NK-92 (cell line): ENCODE results near the gene NBAS.

Source experiments
- DNase-seq: peaks from one replicate; lab custom pipeline; 2025; ENCODE audit not compliant: unreplicated experiment; lab: John Stamatoyannopoulos, UW

The NBAS gene

DNA sequence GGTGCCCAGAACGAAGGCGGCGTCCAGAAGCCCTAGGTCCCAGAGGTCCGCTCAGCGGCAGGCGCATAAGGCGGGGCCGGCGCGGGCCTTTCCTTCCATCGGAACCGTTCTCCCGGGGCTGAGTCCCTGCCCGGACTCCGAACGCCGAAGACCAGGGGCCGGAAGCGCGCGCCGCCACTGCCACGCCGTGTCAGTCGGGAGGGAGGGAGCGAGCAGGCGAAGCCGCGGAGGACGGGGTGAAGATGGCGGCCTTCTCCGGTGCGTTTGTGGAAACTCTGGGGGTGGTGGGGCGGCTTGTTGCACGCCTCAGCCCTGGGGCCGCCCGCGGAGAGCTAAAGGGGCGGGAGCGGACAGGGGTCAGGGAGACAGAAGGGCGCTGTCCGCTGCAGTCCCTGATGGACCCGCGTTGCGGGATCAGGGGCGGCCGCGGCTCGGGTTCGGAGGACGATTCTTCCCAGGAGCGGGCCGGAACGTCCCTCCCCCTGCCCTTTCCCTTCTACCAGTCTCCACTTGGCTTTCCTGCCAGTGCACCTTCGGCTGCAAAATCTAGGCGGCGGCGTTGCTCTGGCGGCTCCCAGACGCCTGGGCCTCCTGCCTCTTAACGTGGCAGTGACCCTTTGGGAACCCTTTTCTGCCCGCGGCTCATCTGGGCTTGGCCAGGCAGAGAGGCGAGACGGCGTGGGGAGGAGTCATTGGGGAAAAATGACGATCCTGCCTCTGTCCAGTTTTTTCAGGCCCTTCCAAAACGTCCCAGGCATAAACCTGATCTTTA is 30.7 kb upstream of the NBAS start, which contains the start of gene DDX1:
DDX1 (plus strand) TSS at position 177 of the 772 bp plus-strand sequence; CDS start at position 243, 66 bp downstream.
- DNase-seq = no peak

GRCh38 chr2:15591373-15591691 is 30.2 kb upstream of the NBAS start:
- no peak for DNase-seq

DNA sequence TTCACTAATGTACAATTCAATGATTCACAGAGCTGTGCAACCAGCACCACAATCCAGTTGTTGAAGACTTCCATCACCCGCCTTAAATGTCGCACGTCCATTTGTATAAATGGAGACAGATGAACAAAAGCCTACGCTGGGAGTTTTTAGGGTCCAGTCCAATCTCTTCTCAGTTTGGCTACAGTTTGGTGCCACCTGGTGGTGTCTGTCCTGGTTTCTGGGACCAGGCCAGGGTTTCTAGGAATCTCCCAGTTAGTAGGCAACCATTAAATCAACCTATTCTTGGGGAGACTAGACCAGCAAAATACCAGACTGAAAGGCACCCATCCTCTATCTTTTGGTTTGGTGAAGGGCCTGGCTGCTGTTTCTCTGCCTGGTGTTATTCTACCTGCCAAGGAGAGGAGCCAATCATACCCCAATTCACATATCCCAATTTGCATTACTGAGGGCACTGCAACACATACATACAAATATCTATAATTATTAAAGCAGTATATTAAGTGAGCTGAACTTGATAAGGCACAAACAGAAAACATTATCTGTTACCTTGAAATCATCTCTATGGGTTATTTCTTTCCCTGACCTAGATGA is 27.3 kb upstream of the NBAS start:
- no peak for DNase-seq

- no peak for DNase-seq
Measured at GRCh38 chr2:15584767-15585469, 23.8 kb upstream of the NBAS start.

DNA sequence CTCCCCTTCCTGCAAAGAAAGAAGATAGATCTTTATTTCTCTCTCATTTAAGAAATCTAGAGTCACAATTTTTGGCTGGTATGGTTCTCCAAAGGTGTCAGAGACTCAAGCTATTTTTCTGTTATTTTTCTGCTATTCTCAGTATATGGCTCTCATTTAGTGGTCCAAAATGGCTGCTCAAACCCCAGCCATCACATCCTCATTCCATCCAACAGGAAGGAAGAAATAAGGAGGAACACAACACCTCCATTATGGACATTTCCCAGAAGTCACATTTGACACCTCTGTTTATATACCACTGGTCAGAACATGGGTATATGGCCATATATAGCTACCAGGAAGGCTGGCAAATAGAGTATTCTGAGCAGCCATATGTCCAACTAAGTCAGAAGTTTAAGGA is 23.2 kb upstream of the NBAS start:
- DNase-seq = no peak

- no peak for DNase-seq
Measured at GRCh38 chr2:15583826-15584225, 22.7 kb upstream of the NBAS start.

DNA sequence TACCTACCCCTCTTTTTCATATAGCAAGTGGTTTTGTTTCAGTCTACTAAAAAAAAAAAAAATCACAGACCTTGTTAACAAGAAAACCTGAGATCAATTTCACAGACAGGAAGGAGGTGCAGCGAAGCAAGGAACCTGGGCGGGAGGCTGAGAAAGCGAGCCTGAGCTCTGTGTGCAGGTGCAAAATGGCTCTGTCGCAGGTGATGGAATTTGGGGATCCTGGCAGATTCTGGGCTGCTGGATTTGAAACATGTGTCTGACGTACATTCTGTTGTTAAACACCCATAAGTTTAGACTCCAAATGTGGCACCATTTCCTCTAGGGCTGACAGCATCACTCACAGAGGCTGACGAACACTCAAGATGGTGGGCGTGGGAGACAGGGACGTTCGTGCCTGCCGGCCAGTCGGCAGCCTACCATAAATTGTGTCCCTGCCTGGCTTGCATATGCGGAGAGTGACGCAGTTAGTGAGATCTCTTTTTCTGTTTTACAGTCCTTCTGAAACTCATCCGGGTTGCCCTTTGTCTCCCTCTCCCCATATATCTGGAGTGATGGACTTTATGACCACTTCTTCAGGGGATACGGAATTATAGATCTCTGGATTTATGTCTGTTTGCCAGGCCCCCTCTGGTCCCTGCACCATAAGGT is 21.7 kb upstream of the NBAS start:
- DNase-seq = no peak

- DNase-seq = no peak
Measured at GRCh38 chr2:15580451-15580850, 19.3 kb upstream of the NBAS start.

GRCh38 chr2:15579641-15580040 is 18.5 kb upstream of the NBAS start:
- DNase-seq = no peak

GRCh38 chr2:15577071-15577735 is 16.1 kb upstream of the NBAS start:
- DNase-seq = no peak

DNA sequence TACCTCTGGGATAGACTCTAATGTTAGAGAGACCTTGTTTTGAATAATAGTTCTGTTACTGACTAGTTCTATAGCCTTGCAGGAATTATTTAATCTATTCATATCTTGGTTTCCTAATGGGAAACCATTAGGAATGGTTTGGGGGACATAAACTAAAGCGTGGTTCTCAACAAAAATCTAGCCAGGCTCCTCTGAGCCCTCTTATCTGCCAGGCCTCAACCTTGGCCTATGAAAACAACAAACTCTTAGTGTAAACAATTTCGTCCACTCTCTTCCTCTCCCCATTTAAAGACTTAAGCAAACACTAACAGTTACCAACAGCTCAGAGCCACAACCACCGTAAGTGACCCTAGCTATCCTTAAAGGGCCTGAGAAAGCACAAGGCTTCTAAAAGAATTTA is 10.6 kb upstream of the NBAS start:
- no peak for DNase-seq

DNA sequence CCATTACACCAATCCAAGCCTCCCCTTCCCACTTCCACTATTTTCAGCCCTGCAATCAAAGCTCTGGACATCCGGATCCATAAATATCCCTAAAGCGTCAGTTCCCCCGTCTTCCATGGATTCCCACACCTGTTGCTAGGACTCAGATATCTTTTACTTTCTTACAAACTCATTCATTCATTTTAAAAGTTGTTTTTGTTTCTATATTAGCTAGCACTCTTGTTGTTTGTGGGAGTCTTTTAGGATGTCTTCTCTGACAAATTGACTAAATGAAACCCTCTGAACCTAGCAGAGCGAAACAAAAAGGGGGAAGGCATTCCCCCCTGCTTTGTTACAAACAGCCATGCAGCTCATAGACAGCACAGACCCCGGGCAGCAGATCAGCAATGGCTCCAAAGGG is 9.0 kb upstream of the NBAS start:
- DNase-seq = no peak

GRCh38 chr2:15568874-15569273 is 7.7 kb upstream of the NBAS start:
- no peak for DNase-seq

GRCh38 chr2:15566912-15567311 is 5.8 kb upstream of the NBAS start:
- no peak for DNase-seq

DNA sequence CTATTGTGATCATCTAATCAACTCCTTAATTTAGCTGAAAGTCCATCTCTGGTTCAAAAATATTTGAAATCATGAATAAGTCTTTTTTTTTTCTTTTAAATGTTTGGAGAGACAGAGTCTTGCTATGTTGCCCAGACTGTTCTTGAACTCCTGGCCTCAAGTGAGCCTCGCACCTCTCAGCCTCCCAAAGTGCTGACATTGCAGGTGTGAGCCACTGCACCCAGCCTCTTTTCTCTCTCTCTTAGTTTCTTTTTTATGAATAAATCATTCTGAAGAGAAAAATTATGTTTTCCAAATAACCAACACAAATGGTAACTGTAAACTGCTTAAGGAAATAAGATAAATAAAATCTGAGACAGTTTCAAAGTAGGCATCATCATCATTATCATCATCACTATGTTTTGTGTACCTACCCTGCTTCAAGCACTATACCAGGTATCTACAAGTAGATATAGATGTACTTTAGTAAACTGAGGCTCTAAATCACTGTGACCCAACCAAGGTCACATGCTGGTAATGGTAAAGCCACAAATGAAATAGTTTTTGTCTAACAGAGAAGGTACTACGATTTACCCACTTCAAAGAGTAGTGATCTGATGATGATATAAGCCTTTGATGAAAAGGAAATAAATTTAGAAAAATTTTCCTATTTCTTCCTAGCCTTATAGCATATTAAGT is 5.0 kb upstream of the NBAS start:
- no peak for DNase-seq

GRCh38 chr2:15565392-15565791 is 4.3 kb upstream of the NBAS start:
- no peak for DNase-seq

DNA sequence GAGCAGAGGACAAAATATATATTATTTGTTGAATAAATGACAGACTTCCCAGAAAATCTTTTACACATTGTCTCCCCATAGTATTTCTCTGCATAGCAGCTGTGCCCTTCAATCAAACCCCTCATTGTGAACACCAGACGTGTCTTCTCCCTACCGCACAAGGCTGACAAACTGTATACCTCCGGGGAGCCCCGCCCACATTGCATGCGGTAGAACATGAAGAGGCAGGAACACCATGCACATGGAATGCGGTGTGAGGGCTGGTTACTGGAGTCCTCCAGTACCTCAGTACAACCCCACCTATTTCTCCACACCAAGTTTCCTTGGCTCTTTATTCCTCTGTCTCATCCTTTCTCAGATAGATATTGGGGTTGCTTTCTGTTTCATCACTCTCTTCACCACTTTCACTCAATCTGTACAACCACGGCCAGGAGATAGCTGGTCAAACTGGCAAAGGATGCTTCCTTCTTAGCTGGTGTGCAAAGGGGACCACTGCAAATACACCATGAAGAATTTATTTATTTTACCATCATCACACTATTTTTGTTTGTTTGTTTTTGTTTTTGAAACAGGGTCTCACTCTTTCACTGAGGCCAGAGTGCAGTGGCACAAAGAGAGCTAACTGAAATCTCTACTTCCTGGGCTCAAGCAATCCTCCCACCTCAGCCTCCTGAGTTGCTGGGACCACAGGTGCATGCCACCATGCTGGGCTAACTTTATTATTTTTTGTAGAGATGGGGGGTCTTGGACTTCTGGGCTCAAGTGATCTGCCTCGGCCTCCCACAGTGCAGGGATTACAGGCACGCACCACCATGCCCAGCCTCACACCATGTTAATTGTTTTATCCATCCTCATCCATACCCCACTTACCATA is 2.3 kb upstream of the NBAS start:
- DNase-seq = no peak

GRCh38 chr2:15562354-15563031 is 1.4 kb upstream of the NBAS start:
- no peak for DNase-seq
